Measurements from ENCODE around the gene UQCC5.

- TF ChIP-seq RXRA (IDR thresholded peaks at IDR 0.05) (no peak), HNF4G (IDR thresholded peaks at IDR 0.05) (no peak), CTCF (IDR thresholded peaks at IDR 0.05; ENCODE audit: low read depth, low read length, missing input control) (no peak), GABPA (IDR thresholded peaks at IDR 0.05 in 1 of 2, conservative IDR thresholded peaks at IDR 0.05 in 1 of 2) (no peak), REST (IDR thresholded peaks at IDR 0.05) (no peak), MAX (IDR thresholded peaks at IDR 0.05) (no peak), TAF1 (conservative IDR thresholded peaks at IDR 0.05) (no peak), FOXA1 (IDR thresholded peaks at IDR 0.05) (no peak), HNF4A (conservative IDR thresholded peaks at IDR 0.05) (no peak), YY1 (IDR thresholded peaks at IDR 0.05) (peak; percentile 74), NR2F2 (IDR thresholded peaks at IDR 0.05) (peak; percentile 3), RAD21 (IDR thresholded peaks at IDR 0.05) (no peak), ZBTB33 (IDR thresholded peaks at IDR 0.05) (no peak), SP1 (IDR thresholded peaks at IDR 0.05) (no peak)
Measured at GRCh38 chr3:52536112-52536368, 365 bp upstream of the UQCC5 start.

Data from liver (tissue), 3 donors.